ENCODE data around the gene KRTAP10-4.

DNA sequence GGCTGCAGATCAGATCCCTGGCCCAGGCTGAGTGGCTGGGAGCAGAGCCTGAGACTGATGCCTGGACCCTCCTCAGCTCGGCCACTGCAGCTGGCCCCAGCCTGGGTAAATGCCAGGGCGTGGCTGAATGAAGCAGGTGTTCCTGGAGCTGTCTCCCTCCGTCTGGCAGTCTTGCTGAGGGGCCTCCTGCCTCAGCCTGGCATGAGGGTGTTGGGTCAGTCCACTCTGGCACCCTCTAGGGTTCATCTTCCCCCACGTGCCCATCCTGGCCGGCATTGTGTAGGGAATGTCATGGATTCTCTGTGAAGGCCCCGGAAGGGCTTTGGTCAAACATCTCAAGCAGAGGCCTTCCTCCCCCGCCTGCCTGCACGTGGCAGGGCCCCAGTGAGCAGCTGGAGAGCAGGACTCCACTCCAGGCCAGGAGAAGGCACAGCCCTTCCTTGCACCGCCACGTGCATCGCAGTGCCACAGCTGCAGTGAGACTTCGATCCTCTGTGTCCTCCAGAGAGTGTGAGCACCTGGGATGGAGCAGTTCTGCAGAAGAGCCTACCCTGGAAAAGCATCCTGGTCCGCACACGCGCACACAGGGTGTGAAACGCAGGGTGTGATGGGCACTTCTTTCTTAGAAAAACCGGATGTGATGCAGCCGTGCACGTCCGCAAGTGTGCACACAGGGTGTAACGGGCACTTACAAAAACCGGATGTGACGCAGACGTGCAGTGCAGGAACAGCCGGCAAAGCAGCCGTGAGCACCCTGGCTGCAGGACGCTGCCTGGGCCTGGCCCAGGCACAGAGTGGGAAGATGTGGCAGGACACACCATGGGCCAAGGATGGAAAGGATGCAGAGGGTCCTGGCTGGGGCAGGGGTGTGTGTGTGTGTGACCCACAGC, 4.6 kb upstream of the KRTAP10-4 start:
- TF ChIP-seq, protein P1, sequence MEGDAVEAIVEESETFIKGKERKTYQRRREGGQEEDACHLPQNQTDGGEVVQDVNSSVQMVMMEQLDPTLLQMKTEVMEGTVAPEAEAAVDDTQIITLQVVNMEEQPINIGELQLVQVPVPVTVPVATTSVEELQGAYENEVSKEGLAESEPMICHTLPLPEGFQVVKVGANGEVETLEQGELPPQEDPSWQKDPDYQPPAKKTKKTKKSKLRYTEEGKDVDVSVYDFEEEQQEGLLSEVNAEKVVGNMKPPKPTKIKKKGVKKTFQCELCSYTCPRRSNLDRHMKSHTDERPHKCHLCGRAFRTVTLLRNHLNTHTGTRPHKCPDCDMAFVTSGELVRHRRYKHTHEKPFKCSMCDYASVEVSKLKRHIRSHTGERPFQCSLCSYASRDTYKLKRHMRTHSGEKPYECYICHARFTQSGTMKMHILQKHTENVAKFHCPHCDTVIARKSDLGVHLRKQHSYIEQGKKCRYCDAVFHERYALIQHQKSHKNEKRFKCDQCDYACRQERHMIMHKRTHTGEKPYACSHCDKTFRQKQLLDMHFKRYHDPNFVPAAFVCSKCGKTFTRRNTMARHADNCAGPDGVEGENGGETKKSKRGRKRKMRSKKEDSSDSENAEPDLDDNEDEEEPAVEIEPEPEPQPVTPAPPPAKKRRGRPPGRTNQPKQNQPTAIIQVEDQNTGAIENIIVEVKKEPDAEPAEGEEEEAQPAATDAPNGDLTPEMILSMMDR (IDR thresholded peaks at IDR 0.05; ENCODE audit: insufficient read depth, low read depth, low read length), result no peak
- TF ChIP-seq EZH2 (IDR thresholded peaks at IDR 0.05; ENCODE audit: insufficient read depth, low read length), result no peak

Measured in astrocyte (in vitro differentiated cells and primary cell).